Measurements from ENCODE around the gene EEFSEC.

EEFSEC gene

GRCh38 chr3:128432301-128432970 lies 279.2 kb downstream of the EEFSEC start:
- no peak overlapping the region for H3K27ac ChIP-seq
- TF ChIP-seq ZFX (IDR thresholded peaks at IDR 0.05) (no peak), CTCF (conservative IDR thresholded peaks at IDR 0.05) (no peak)

- TF ChIP-seq ZFX (IDR thresholded peaks at IDR 0.05): no peak
- no peak for TF ChIP-seq CTCF (conservative IDR thresholded peaks at IDR 0.05)
- peak overlapping the region; percentile 16 for H3K27ac ChIP-seq
Observed at GRCh38 chr3:128432971-128433836, 279.9 kb downstream of the EEFSEC start.

GRCh38 chr3:128433837-128434165 lies 280.5 kb downstream of the EEFSEC start:
- TF ChIP-seq ZFX (IDR thresholded peaks at IDR 0.05): no peak
- no peak for TF ChIP-seq CTCF (conservative IDR thresholded peaks at IDR 0.05)
- H3K27ac ChIP-seq: peak overlapping the region; percentile 16

- peak overlapping the region; percentile 71 for H3K27ac ChIP-seq
- no peak for TF ChIP-seq CTCF (conservative IDR thresholded peaks at IDR 0.05)
- TF ChIP-seq ZFX (IDR thresholded peaks at IDR 0.05): no peak
Observed at GRCh38 chr3:128434524-128434923, 281.2 kb downstream of the EEFSEC start.

GRCh38 chr3:128435058-128435457 lies 281.8 kb downstream of the EEFSEC start:
- peak overlapping the region; percentile 71 for H3K27ac ChIP-seq
- no peak for TF ChIP-seq CTCF (conservative IDR thresholded peaks at IDR 0.05)
- TF ChIP-seq ZFX (IDR thresholded peaks at IDR 0.05): no peak

GRCh38 chr3:128435561-128435960 lies 282.3 kb downstream of the EEFSEC start:
- H3K27ac ChIP-seq: peak overlapping the region; percentile 71
- TF ChIP-seq CTCF (conservative IDR thresholded peaks at IDR 0.05) (no peak), ZFX (IDR thresholded peaks at IDR 0.05) (no peak)

- TF ChIP-seq CTCF (conservative IDR thresholded peaks at IDR 0.05) (no peak), ZFX (IDR thresholded peaks at IDR 0.05) (no peak)
- peak overlapping the region; percentile 71 for H3K27ac ChIP-seq
Observed at GRCh38 chr3:128436214-128436613, 282.9 kb downstream of the EEFSEC start.
